GM12878 (cell line): ENCODE data around the gene SLC39A11.

Source experiments
- ATF3 ChIP-seq: IDR thresholded peaks from 2 replicates; pipeline ENCODE4 v1.6.1; 2011; ENCODE audit warnings: low read depth, mild to moderate bottlenecking, low read length, moderate library complexity, borderline replicate concordance; ENCODE audit errors: extremely low read depth
- BCL3 ChIP-seq: IDR thresholded peaks from 2 replicates; pipeline ENCODE4 v1.6.1; 2011; ENCODE audit warnings: borderline replicate concordance, low read depth, mild to moderate bottlenecking, moderate library complexity, low read length; ENCODE audit not compliant: insufficient read depth, poor library complexity, severe bottlenecking
- CTCF ChIP-seq, 3 experiments: IDR thresholded peaks in 2 of 3; conservative IDR thresholded peaks in 1 of 3; 2 replicates each; pipeline ENCODE4 v1.5.1; 2011; ENCODE audit warnings: low read depth in 3 of 3, low read length in 3 of 3, mild to moderate bottlenecking in 3 of 3, control low read depth in 2 of 3, moderate library complexity in 2 of 3, inconsistent platforms in 1 of 3, mixed read lengths in 1 of 3; ENCODE audit not compliant: control insufficient read depth in 2 of 3, insufficient read depth in 1 of 3; ENCODE audit errors: extremely low read depth in 1 of 3
- E2F8 ChIP-seq: fragments of 450-650 bp; IDR thresholded peaks from 2 replicates; pipeline ENCODE4 v1.6.1; 2018; ENCODE audit warnings: mild to moderate bottlenecking, low read depth, moderate library complexity; ENCODE audit not compliant: partially characterized antibody
- ETV6 ChIP-seq, 2 experiments: fragments of 450-650 bp in 1 of 2; IDR thresholded peaks in 1 of 2; conservative IDR thresholded peaks in 1 of 2; 2 replicates each; pipeline ENCODE4 v1.6.1; 2014; ENCODE audit warnings: antibody characterized with exemption in 1 of 2, borderline replicate concordance in 1 of 2, low read depth in 1 of 2, mild to moderate bottlenecking in 1 of 2, moderate library complexity in 1 of 2
- RAD51 ChIP-seq: fragments of 450-650 bp; IDR thresholded peaks from 2 replicates; pipeline ENCODE4 v1.6.1; 2016; ENCODE audit warnings: moderate library complexity, mild to moderate bottlenecking, inconsistent platforms
- RBBP5 ChIP-seq: fragments of 200-600 bp; sonication (generic); conservative IDR thresholded peaks from 2 replicates; pipeline ENCODE4 v1.6.1; 2016
- SPI1 ChIP-seq: IDR thresholded peaks from 2 replicates; pipeline ENCODE4 v1.6.1; 2011; ENCODE audit warnings: low read depth, mild to moderate bottlenecking, low read length, moderate library complexity, borderline replicate concordance; ENCODE audit not compliant: insufficient read depth
- TAF1 ChIP-seq: IDR thresholded peaks from 2 replicates; pipeline ENCODE4 v1.6.1; 2011; ENCODE audit warnings: mild to moderate bottlenecking, low read depth, low read length, borderline replicate concordance
- ZNF622 ChIP-seq: fragments of 450-650 bp; IDR thresholded peaks from 2 replicates; pipeline ENCODE4 v1.6.1; 2017; ENCODE audit warnings: mild to moderate bottlenecking, inconsistent platforms

GRCh38 chr17:72922219-72922618 is 170.3 kb downstream of the SLC39A11 start:
- TF ChIP-seq RBBP5 (no peak), CTCF (IDR thresholded peaks at IDR 0.05 in 2 of 3, conservative IDR thresholded peaks at IDR 0.05 in 1 of 3; ENCODE audit: control insufficient read depth in 2 of 3, extremely low read depth in 1 of 3, insufficient read depth in 1 of 3, low read depth in 3 of 3, low read length in 3 of 3) (no peak), ZNF622 (no peak), E2F8 (no peak), RAD51 (no peak), TAF1 (no peak), BCL3 (no peak), ATF3 (no peak), SPI1 (no peak), ETV6 (conservative IDR thresholded peaks at IDR 0.05 in 1 of 2, IDR thresholded peaks at IDR 0.05 in 1 of 2; ENCODE audit: borderline replicate concordance in 1 of 2, low read depth in 1 of 2) (no peak)
